Left renal cortex interstitium (tissue), 4 donors: ENCODE results near the gene ARMCX4. TPM values are rescaled to one million over a fixed set of nuclear protein-coding genes. Genes with fewer than 3 reads are reported as not detected.

Source experiments
- polyA plus RNA-seq, 4 donors: library from polyadenylated mRNA; unstranded; fragments of 120-200 nt; gene quantifications; one replicate each; pipeline ENCODE4 v1.2.1, GENCODE V29; 2013; ENCODE audit not compliant: insufficient read length in 4 of 4

ARMCX4 gene
- polyA plus RNA-seq, 4 donors = 15.9 to 34.7 (median 25.6) TPM

Other genes starting within 250 kb of the ARMCX4 start
- under 1 TPM; 0.28 to 0.84 (median 0.67) TPM for gene TAF7L, start 194.1 kb upstream of the ARMCX4 start, polyA plus RNA-seq
- 10 to 100 TPM; 17.9 to 22.4 (median 19.2) TPM for gene TIMM8A, start 136.7 kb upstream of the ARMCX4 start, polyA plus RNA-seq
- gene BTK, start 99.3 kb upstream of the ARMCX4 start, polyA plus RNA-seq = 1 to 10 TPM; 1.8 to 2.8 (median 2.4) TPM
- gene RPL36A, start 94.4 kb upstream of the ARMCX4 start, polyA plus RNA-seq = 1,000 to 10,000 TPM in 3 of 4 donors, 100 to 1,000 TPM in 1; 980 to 1,573 (median 1,128) TPM
- 10 to 100 TPM; 29.8 to 38.8 (median 31.8) TPM for gene GLA, start 77.5 kb upstream of the ARMCX4 start, polyA plus RNA-seq
- 100 to 1,000 TPM; 106 to 165 (median 136) TPM for gene HNRNPH2, start 77.2 kb upstream of the ARMCX4 start, polyA plus RNA-seq
- gene ARMCX1, start 65.1 kb downstream of the ARMCX4 start, polyA plus RNA-seq = 10 to 100 TPM; 42.2 to 50.8 (median 49.7) TPM
- gene ARMCX6, start 132.5 kb downstream of the ARMCX4 start, polyA plus RNA-seq = 10 to 100 TPM; 69.9 to 86.2 (median 81.4) TPM
- 100 to 1,000 TPM in 3 of 4 donors, 10 to 100 TPM in 1; 99.9 to 128 (median 112) TPM for gene ARMCX3, start 137.7 kb downstream of the ARMCX4 start, polyA plus RNA-seq
- 100 to 1,000 TPM in 2 of 4 donors, 10 to 100 TPM in 2; 93.4 to 134 (median 101) TPM for gene ARMCX2, start 174.4 kb downstream of the ARMCX4 start, polyA plus RNA-seq